Calu3 (cell line): ENCODE results near the gene HSPA1A. TPM values are rescaled to one million over a fixed set of nuclear protein-coding genes. Genes with fewer than 3 reads are reported as not detected.
"Not testable (repeated sequence)": the region's sequence is repeated elsewhere in the genome, so short reads cannot be mapped to it uniquely, and the experiment has no call there.

Experiments
- BruUV-seq: library from RNA; stranded (reverse); fragments of 400-500 nt; replicated peaks from 2 replicates; lab custom pipeline; 2021; lab: Mats Ljungman, UMichigan
- CTCF ChIA-PET: fragments of 300-600 bp; sonication (Branson Sonifier 250); formaldehyde crosslinking; loops from one replicate; lab custom pipeline; 2022; ENCODE audit warnings: antibody characterized with exemption; lab: Charles Lee
- DNase-seq: peaks from one replicate; pipeline ENCODE4 v3.0.0; 2022
- H3K27ac Mint-ChIP-seq: one replicate; pipeline ENCODE4 v1.8.0; 2022; ENCODE audit warnings: mixed read lengths; ENCODE audit not compliant: unreplicated experiment
- H3K27me3 Mint-ChIP-seq: one replicate; pipeline ENCODE4 v1.8.0; 2022; ENCODE audit warnings: mixed read lengths; ENCODE audit not compliant: unreplicated experiment
- H3K36me3 Mint-ChIP-seq: one replicate; pipeline ENCODE4 v1.8.0; 2022; ENCODE audit warnings: mild to moderate bottlenecking, moderate library complexity, mixed read lengths; ENCODE audit not compliant: insufficient read depth, unreplicated experiment
- H3K4me1 Mint-ChIP-seq: one replicate; pipeline ENCODE4 v1.8.0; 2022; ENCODE audit warnings: mild to moderate bottlenecking, low read depth, mixed read lengths; ENCODE audit not compliant: unreplicated experiment
- H3K4me3 Mint-ChIP-seq: one replicate; pipeline ENCODE4 v1.8.0; 2022; ENCODE audit warnings: mild to moderate bottlenecking, low read depth, moderate library complexity, mixed read lengths; ENCODE audit not compliant: unreplicated experiment
- H3K9me3 Mint-ChIP-seq: one replicate; pipeline ENCODE4 v1.8.0; 2022; ENCODE audit warnings: low read depth, mixed read lengths; ENCODE audit not compliant: unreplicated experiment
- intact Hi-C: fragments of 100-400 bp; cut with micrococcal nuclease; formaldehyde crosslinking; loops from one replicate; pipeline ENCODE4 v1.10.0; 2022; ENCODE audit not compliant: unreplicated experiment
- total RNA-seq: library from RNA; stranded (reverse); gene quantifications from 2 replicates; pipeline ENCODE4 v1.2.3, GENCODE V29; 2022
- TF ChIP-seq, protein P1 (sequence below): fragments of 200-600 bp; IDR thresholded peaks from one replicate; pipeline ENCODE4 v1.8.0; 2022; ENCODE audit warnings: antibody characterized with exemption; ENCODE audit not compliant: unreplicated experiment

Gene HSPA1A
- total RNA-seq, 1 experiment from 2014 or later: 1,263 TPM

- Mint-ChIP-seq H3K27me3 (no peaks in the 10 kb centered on the region), H3K36me3 (peaks cover 36% of the 10 kb centered on the region), H3K27ac (peak overlapping the region; percentile 97), H3K4me3 (peak overlapping the region; percentile 79), H3K4me1 (peaks cover 18% of the 10 kb centered on the region), H3K9me3 (no peaks in the 10 kb centered on the region)
- TF ChIP-seq, protein P1, sequence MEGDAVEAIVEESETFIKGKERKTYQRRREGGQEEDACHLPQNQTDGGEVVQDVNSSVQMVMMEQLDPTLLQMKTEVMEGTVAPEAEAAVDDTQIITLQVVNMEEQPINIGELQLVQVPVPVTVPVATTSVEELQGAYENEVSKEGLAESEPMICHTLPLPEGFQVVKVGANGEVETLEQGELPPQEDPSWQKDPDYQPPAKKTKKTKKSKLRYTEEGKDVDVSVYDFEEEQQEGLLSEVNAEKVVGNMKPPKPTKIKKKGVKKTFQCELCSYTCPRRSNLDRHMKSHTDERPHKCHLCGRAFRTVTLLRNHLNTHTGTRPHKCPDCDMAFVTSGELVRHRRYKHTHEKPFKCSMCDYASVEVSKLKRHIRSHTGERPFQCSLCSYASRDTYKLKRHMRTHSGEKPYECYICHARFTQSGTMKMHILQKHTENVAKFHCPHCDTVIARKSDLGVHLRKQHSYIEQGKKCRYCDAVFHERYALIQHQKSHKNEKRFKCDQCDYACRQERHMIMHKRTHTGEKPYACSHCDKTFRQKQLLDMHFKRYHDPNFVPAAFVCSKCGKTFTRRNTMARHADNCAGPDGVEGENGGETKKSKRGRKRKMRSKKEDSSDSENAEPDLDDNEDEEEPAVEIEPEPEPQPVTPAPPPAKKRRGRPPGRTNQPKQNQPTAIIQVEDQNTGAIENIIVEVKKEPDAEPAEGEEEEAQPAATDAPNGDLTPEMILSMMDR: no peak
- CTCF ChIA-PET: interaction anchor here (1.8 to 2.7 kb wide), 4 partner anchors 8 to 38 kb away, joined by 5 to 19 read pairs (median 8); partner anchors contain the start of genes HSPA1B and VARS1
- no TSS peak for BruUV-seq
- DNase-seq: no peak
- intact Hi-C loops: no loop called here
Measured at GRCh38 chr6:31813465-31813849, 1.9 kb upstream of the HSPA1A start.

DNA sequence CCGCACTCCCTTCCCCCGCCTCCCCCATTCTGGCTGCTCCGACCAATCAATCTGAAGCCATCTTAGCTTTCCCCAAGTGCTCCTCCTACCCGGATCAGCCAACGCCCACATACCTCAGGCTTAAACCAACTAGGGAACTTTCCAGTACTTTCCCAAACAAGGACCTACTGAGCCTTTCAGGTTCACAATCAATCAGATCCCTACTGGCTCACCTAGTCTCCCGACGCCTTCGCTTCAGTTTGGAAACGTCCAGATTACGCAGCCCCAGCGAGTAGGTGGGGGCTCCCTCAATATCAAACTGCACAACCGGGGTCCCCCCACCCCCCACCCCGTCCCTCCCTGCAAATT lies 692 bp upstream of the HSPA1A start:
- no peaks in the 10 kb centered on the region for H3K27me3 Mint-ChIP-seq
- H3K36me3 Mint-ChIP-seq: peaks cover 48% of the 10 kb centered on the region
- no TSS peak for BruUV-seq
- peak overlapping the region; percentile 97 for H3K27ac Mint-ChIP-seq
- peak overlapping the region; percentile 79 for H3K4me3 Mint-ChIP-seq
- peaks cover 19% of the 10 kb centered on the region for H3K4me1 Mint-ChIP-seq
- peak; percentile 99 for DNase-seq
- no peaks in the 10 kb centered on the region for H3K9me3 Mint-ChIP-seq
- intact Hi-C loops: no loop called here
- CTCF ChIA-PET: interaction anchor here (0.5 to 2.7 kb wide), 21 partner anchors 7 to 1298 kb away, joined by 3 to 19 read pairs (median 7); partner anchors contain the start of genes ABHD16A, HSPA1B, LSM2 and LY6G5C
- TF ChIP-seq, protein P1: no peak

DNA sequence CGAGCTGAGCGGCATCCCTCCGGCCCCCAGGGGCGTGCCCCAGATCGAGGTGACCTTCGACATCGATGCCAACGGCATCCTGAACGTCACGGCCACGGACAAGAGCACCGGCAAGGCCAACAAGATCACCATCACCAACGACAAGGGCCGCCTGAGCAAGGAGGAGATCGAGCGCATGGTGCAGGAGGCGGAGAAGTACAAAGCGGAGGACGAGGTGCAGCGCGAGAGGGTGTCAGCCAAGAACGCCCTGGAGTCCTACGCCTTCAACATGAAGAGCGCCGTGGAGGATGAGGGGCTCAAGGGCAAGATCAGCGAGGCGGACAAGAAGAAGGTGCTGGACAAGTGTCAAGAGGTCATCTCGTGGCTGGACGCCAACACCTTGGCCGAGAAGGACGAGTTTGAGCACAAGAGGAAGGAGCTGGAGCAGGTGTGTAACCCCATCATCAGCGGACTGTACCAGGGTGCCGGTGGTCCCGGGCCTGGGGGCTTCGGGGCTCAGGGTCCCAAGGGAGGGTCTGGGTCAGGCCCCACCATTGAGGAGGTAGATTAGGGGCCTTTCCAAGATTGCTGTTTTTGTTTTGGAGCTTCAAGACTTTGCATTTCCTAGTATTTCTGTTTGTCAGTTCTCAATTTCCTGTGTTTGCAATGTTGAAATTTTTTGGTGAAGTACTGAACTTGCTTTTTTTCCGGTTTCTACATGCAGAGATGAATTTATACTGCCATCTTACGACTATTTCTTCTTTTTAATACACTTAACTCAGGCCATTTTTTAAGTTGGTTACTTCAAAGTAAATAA lies 2.0 kb downstream of the HSPA1A start:
- H3K27ac Mint-ChIP-seq: peak overlapping the region; percentile 40

GRCh38 chr6:31817929-31818511 lies 2.7 kb downstream of the HSPA1A start:
- Mint-ChIP-seq H3K27ac (peak overlapping the region; percentile 40), H3K4me1 (peaks cover 44% of the 10 kb centered on the region), H3K36me3 (peaks cover 82% of the 10 kb centered on the region), H3K4me3 (peak overlapping the region; percentile 89)
- H3K9me3 Mint-ChIP-seq, DNase-seq, H3K27me3 Mint-ChIP-seq, BruUV-seq, intact Hi-C loops: not testable (repeated sequence)
- CTCF ChIA-PET: interaction anchor here (0.7 to 1.6 kb wide), 3 partner anchors 11 to 45 kb away, joined by 3 to 4 read pairs (median 3); partner anchors contain the start of genes LSM2 and VARS1

More for the DNA sequence above, 2.0 kb downstream of the HSPA1A start:
- intact Hi-C loops, DNase-seq, H3K9me3 Mint-ChIP-seq, H3K27me3 Mint-ChIP-seq, BruUV-seq: not testable (repeated sequence)
- H3K4me3 Mint-ChIP-seq: peak overlapping the region; percentile 89
- H3K36me3 Mint-ChIP-seq: peaks cover 75% of the 10 kb centered on the region
- CTCF ChIA-PET: interaction anchor here (0.6 to 1.0 kb wide), 3 partner anchors 11 to 22 kb away, joined by 3 to 4 read pairs (median 3); partner anchors contain the start of genes LSM2 and VARS1
- peaks cover 42% of the 10 kb centered on the region for H3K4me1 Mint-ChIP-seq

DNA sequence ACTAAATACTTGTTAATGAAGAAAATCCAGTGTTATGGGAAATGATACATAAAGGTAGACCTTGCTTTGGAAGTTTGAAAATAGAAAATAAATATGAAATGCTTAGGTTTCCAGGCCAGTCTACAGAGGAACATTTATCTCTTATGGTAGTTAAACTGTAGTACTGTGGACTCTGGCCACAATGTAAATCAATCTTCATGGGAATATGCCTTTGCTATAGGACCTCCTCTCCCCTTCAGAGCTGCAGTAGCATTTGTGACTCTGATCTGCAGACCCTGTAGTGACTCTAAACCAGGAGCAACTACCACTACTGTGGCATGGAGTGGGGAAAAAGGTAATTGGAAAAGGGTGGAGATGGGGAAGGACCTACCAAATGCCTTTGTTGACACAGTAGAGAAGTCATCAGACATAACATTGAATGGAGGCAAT lies 4.5 kb downstream of the HSPA1A start:
- no TSS peak for BruUV-seq
- DNase-seq: no peak
- Mint-ChIP-seq H3K4me3 (peak overlapping the region; percentile 89), H3K27me3 (no peaks in the 10 kb centered on the region), H3K36me3 (peaks cover 78% of the 10 kb centered on the region), H3K9me3 (no peaks in the 10 kb centered on the region), H3K27ac (peak overlapping the region; percentile 40), H3K4me1 (peaks cover 46% of the 10 kb centered on the region)
- CTCF ChIA-PET: interaction anchor here (0.6 to 1.6 kb wide), 4 partner anchors 11 to 47 kb away, joined by 3 to 6 read pairs (median 3); partner anchors contain the start of gene LSM2
- intact Hi-C loops: loop anchor here (2.0 to 5.0 kb wide), 3 partner anchors 15 to 43 kb away; partner anchors contain the start of genes VARS1 and VWA7
- TF ChIP-seq, protein P1: no peak

GRCh38 chr6:31820399-31820798 lies 5.1 kb downstream of the HSPA1A start:
- not testable (repeated sequence) for H3K9me3 Mint-ChIP-seq, BruUV-seq, H3K27me3 Mint-ChIP-seq, DNase-seq
- peak overlapping the region; percentile 95 for H3K27ac Mint-ChIP-seq
- peak overlapping the region; percentile 89 for H3K4me3 Mint-ChIP-seq
- intact Hi-C loops: loop anchor here (2.0 to 5.0 kb wide), 3 partner anchors 14 to 43 kb away; partner anchors contain the start of genes VARS1 and VWA7
- CTCF ChIA-PET: interaction anchor here (1.0 kb wide), 1 partner anchor 29 kb away, joined by 3 read pairs; no protein-coding TSS in a partner anchor
- peaks cover 51% of the 10 kb centered on the region for H3K4me1 Mint-ChIP-seq
- peaks cover 78% of the 10 kb centered on the region for H3K36me3 Mint-ChIP-seq
